Adrenal gland (tissue), 5 donors: Measurements from ENCODE around the gene ITPR3.

Experiments used
- POLR2A ChIP-seq, 2 donors: fragments of 450-650 bp; IDR thresholded peaks; one replicate each; pipeline ENCODE4 v1.6.1; 2017; ENCODE audit warnings: antibody characterized with exemption in 2 of 2, mild to moderate bottlenecking in 2 of 2, moderate library complexity in 1 of 2
- TF ChIP-seq, protein P1 (sequence below), 6 experiments: fragments of 450-650 bp in 4 of 6; fragments of 200-600 bp in 2 of 6; sonication (generic) in 1 of 6; IDR thresholded peaks; 1 replicate in 5 of 6; 2 replicates in 1 of 6; pipeline versions ENCODE4 v1.5.1 to v1.8.0; 2016 to 2021; ENCODE audit warnings: antibody characterized with exemption in 6 of 6, mild to moderate bottlenecking in 2 of 6, moderate library complexity in 1 of 6
- donor health status: DM: no; HTN: no; CAD: no.

DNA sequence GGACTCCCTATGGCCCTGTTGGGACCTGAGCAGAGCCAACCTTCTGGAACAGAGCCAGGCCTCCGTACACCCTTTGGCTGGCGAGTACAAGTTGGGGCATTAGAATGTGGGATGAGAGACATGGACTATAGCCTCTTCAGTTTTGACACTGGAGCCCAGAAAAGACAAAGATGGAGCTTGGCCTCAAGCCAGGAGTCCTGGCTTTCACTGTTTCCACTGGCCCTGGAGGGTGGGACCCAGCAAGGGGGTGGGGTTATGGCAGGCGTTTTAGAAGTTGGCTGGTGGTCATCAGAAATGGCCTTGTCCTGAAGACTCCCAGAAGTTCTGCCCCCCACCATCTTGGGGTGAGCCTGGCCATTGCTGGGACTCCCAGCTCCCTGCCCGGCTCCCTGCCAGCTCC is 21.8 kb downstream of the ITPR3 start:
- TF ChIP-seq POLR2A (IDR thresholded peaks at IDR 0.05): no peak
- TF ChIP-seq, protein P1, sequence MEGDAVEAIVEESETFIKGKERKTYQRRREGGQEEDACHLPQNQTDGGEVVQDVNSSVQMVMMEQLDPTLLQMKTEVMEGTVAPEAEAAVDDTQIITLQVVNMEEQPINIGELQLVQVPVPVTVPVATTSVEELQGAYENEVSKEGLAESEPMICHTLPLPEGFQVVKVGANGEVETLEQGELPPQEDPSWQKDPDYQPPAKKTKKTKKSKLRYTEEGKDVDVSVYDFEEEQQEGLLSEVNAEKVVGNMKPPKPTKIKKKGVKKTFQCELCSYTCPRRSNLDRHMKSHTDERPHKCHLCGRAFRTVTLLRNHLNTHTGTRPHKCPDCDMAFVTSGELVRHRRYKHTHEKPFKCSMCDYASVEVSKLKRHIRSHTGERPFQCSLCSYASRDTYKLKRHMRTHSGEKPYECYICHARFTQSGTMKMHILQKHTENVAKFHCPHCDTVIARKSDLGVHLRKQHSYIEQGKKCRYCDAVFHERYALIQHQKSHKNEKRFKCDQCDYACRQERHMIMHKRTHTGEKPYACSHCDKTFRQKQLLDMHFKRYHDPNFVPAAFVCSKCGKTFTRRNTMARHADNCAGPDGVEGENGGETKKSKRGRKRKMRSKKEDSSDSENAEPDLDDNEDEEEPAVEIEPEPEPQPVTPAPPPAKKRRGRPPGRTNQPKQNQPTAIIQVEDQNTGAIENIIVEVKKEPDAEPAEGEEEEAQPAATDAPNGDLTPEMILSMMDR (IDR thresholded peaks at IDR 0.05): no peak
